ENCODE data around the gene MUC3A. TPM values are rescaled to one million over a fixed set of nuclear protein-coding genes. Genes with fewer than 3 reads are reported as not detected.
"Not testable (repeated sequence)": the region's sequence is repeated elsewhere in the genome, so short reads cannot be mapped to it uniquely, and the experiment has no call there.

The MUC3A gene
- total and polyA plus RNA-seq, 2 of the 13 experiments (the other 11 are each of a cell fraction or from before 2014, with no cell fraction given): 0.01 TPM; not detected in 1

DNA sequence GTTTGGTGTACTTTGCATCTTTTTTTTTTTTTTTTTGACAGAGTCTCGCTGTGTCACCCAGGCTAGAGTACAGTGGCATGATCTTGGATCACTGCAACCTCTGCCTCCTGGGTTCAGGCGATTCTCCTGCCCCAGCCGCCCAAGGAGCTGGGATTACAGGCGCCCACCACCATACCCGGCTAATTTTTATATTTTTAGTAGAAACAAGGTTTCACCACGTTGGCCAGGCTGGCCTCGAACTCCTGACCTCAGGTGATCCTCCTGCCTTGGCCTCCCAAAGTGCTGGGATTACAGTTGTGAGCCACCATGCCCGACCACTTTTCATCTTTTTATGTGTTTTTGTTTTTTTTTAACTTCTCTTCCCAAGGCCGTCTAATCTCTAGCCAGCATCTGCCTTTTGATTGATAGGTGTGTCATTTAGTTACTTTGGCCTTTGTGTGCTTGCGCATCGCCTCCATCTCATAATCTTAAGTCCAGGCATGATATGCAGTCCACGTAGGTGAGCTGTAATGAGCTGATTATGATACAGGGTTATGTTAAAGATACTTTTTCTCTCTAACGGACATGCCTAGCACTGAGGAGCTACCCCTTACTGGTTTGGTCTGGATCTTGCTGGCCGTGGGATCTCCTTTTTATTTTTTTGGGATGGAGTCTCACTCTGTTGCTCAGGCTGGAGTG lies 35.0 kb downstream of the MUC3A start:
- H3K36me3 ChIP-seq (replicated peaks in 1 of 2; ENCODE audit: control insufficient read depth in 1 of 2, insufficient read depth in 2 of 2, low read length in 2 of 2); H3K4me2 ChIP-seq (ENCODE audit: low read depth, low read length); H3K27ac ChIP-seq (ENCODE audit: extremely low read length, insufficient read depth, low read length); H3K79me2 ChIP-seq (ENCODE audit: insufficient read depth, low read length); H3K9me3 ChIP-seq (ENCODE audit: low read length); H3K9ac ChIP-seq (ENCODE audit: insufficient read depth, low read depth, low read length); FAIRE-seq; DNase-seq (ENCODE audit: low spot score); intact Hi-C loops (cut with micrococcal nuclease; ENCODE audit: unreplicated experiment); H3K4me3 ChIP-seq (replicated peaks in 1 of 3; ENCODE audit: insufficient read depth in 1 of 3, low read depth in 2 of 3, low read length in 3 of 3); BruUV-seq (replicated peaks); H3K4me1 ChIP-seq (ENCODE audit: insufficient read depth, low read length); H3K27me3 ChIP-seq (ENCODE audit: control insufficient read depth in 1 of 2, insufficient read depth in 2 of 2, low read length in 2 of 2); CTCF ChIA-PET (ENCODE audit: low intra/inter-chr PET ratio, low total read pairs); H4K20me1 ChIP-seq (ENCODE audit: insufficient read depth, low read length); H2AFZ ChIP-seq (ENCODE audit: low read length); ATAC-seq; in situ Hi-C loops (cut with HindIII; ENCODE audit: extremely low pct_ligation_motif_present, low pct_unique_long_range_greater_than_20kb); POLR2A ChIA-PET: not testable (repeated sequence)
- 21% methylated on average over 14 of the region's 14 CpGs for WGBS (ENCODE audit: low lambda C conversion rate)

GRCh38 chr7:100985033-100985797 lies 35.9 kb downstream of the MUC3A start:
- FAIRE-seq; H4K20me1 ChIP-seq (ENCODE audit: insufficient read depth, low read length); POLR2A ChIA-PET; intact Hi-C loops (cut with micrococcal nuclease; ENCODE audit: unreplicated experiment); H3K9ac ChIP-seq (ENCODE audit: insufficient read depth, low read depth, low read length); BruUV-seq (replicated peaks); H2AFZ ChIP-seq (ENCODE audit: low read length); H3K4me1 ChIP-seq (ENCODE audit: insufficient read depth, low read length); H3K36me3 ChIP-seq (replicated peaks in 1 of 2; ENCODE audit: control insufficient read depth in 1 of 2, insufficient read depth in 2 of 2, low read length in 2 of 2); DNase-seq (ENCODE audit: low spot score); H3K4me3 ChIP-seq (replicated peaks in 1 of 3; ENCODE audit: insufficient read depth in 1 of 3, low read depth in 2 of 3, low read length in 3 of 3); H3K79me2 ChIP-seq (ENCODE audit: insufficient read depth, low read length); H3K4me2 ChIP-seq (ENCODE audit: low read depth, low read length); H3K27me3 ChIP-seq (ENCODE audit: control insufficient read depth in 1 of 2, insufficient read depth in 2 of 2, low read length in 2 of 2); ATAC-seq; H3K27ac ChIP-seq (ENCODE audit: extremely low read length, insufficient read depth, low read length); in situ Hi-C loops (cut with HindIII; ENCODE audit: extremely low pct_ligation_motif_present, low pct_unique_long_range_greater_than_20kb); H3K9me3 ChIP-seq (ENCODE audit: low read length); CTCF ChIA-PET (ENCODE audit: low intra/inter-chr PET ratio, low total read pairs): not testable (repeated sequence)
- 34% methylated on average over 4 of the region's 4 CpGs for WGBS (ENCODE audit: low lambda C conversion rate)

All from HepG2 (cell line).